H1 (cell line): Measurements from ENCODE around the gene ZNF611. TPM values are rescaled to one million over a fixed set of nuclear protein-coding genes. Genes with fewer than 3 reads are reported as not detected.

Experiments used
- CTCF ChIA-PET: fragments of 300-600 bp; sonication (Branson Sonifier 250); formaldehyde crosslinking; loops from one replicate; lab custom pipeline; 2021; ENCODE audit not compliant: partially characterized antibody; lab: Charles Lee
- POLR2A ChIA-PET: fragments of 300-600 bp; sonication (Branson Sonifier 250); formaldehyde crosslinking; loops from one replicate; lab custom pipeline; 2021; ENCODE audit warnings: inconsistent platforms; ENCODE audit not compliant: partially characterized antibody; lab: Charles Lee
- DNase-seq, 2 experiments: peaks; one replicate each; pipeline versions ENCODE4 v3.0.0 to v3.0.0-alpha.2; 2010 to 2022; ENCODE audit warnings: low spot score in 2 of 2, low read depth in 1 of 2, mixed read lengths in 1 of 2
- FAIRE-seq: peaks from 2 replicates; lab custom pipeline; 2011; peaks lifted over from hg19 to GRCh38; lab: Jason Lieb, UNC
- H2AFZ ChIP-seq: 2 replicates; pipeline ENCODE4 v1.8.1; 2012; ENCODE audit warnings: low read length, inconsistent platforms
- H2AK5ac ChIP-seq: 2 replicates; pipeline ENCODE4 v1.6.1; 2013; ENCODE audit warnings: low read depth, low read length
- H2BK120ac ChIP-seq: replicated peaks from 2 replicates; pipeline ENCODE3; 2013; ENCODE audit warnings: low read depth, low read length, inconsistent platforms
- H2BK12ac ChIP-seq: 2 replicates; pipeline ENCODE4 v1.6.1; 2013; ENCODE audit warnings: low read depth, low read length
- H2BK15ac ChIP-seq: 2 replicates; pipeline ENCODE4 v1.6.1; 2013; ENCODE audit warnings: low read length
- H2BK20ac ChIP-seq: 2 replicates; pipeline ENCODE4 v1.6.1; 2013; ENCODE audit warnings: low read length
- H2BK5ac ChIP-seq: 2 replicates; pipeline ENCODE4 v1.6.1; 2013; ENCODE audit warnings: low read depth, low read length
- H3K14ac ChIP-seq: 2 replicates; pipeline ENCODE4 v1.6.1; 2013; ENCODE audit warnings: inconsistent platforms; ENCODE audit not compliant: insufficient read length
- H3K18ac ChIP-seq: 2 replicates; pipeline ENCODE4 v1.6.1; 2013; ENCODE audit warnings: low read length; ENCODE audit errors: extremely low read depth
- H3K23ac ChIP-seq: 2 replicates; pipeline ENCODE4 v1.6.1; 2013; ENCODE audit warnings: inconsistent platforms; ENCODE audit not compliant: insufficient read length
- H3K23me2 ChIP-seq: 2 replicates; pipeline ENCODE4 v1.6.1; 2013; ENCODE audit warnings: low read depth, low read length
- H3K27ac ChIP-seq: 2 replicates; pipeline ENCODE4 v1.6.1; 2011; ENCODE audit warnings: low read depth, low read length, inconsistent platforms
- H3K27me3 ChIP-seq, 4 experiments: replicated peaks in 1 of 4; 1 replicate in 1 of 4; 2 replicates in 3 of 4; pipeline versions ENCODE4 v1.6.1 to v1.8.1; 2011 to 2013; ENCODE audit warnings: low read length in 3 of 4, mild to moderate bottlenecking in 3 of 4, inconsistent platforms in 2 of 4, mixed read lengths in 2 of 4, moderate library complexity in 1 of 4; ENCODE audit not compliant: control insufficient read depth in 3 of 4, insufficient read depth in 3 of 4; ENCODE audit errors: extremely low read depth in 1 of 4
- H3K36me3 ChIP-seq, 4 experiments: 2 replicates each; pipeline versions ENCODE4 v1.6.1 to v1.8.1; 2011 to 2013; ENCODE audit warnings: mild to moderate bottlenecking in 4 of 4, low read length in 3 of 4, moderate library complexity in 2 of 4, control low read depth in 1 of 4, inconsistent platforms in 1 of 4; ENCODE audit not compliant: insufficient read depth in 4 of 4, control insufficient read depth in 2 of 4
- H3K4ac ChIP-seq: replicated peaks from 2 replicates; pipeline ENCODE3; 2013; ENCODE audit warnings: low read length, low read depth, mixed read lengths, inconsistent platforms; ENCODE audit not compliant: insufficient read length
- H3K4me1 ChIP-seq, 4 experiments: replicated peaks in 1 of 4; 1 replicate in 1 of 4; 2 replicates in 3 of 4; pipeline versions ENCODE4 v1.6.1 to v1.8.1; 2011 to 2013; ENCODE audit warnings: low read length in 3 of 4, inconsistent platforms in 2 of 4, mixed read lengths in 1 of 4; ENCODE audit not compliant: insufficient read depth in 4 of 4, control insufficient read depth in 3 of 4
- H3K4me2 ChIP-seq, 2 experiments: 2 replicates each; pipeline versions ENCODE4 v1.6.1 to v1.8.1; 2011 to 2013; ENCODE audit warnings: low read depth in 2 of 2, low read length in 2 of 2, control low read depth in 1 of 2, inconsistent platforms in 1 of 2, mild to moderate bottlenecking in 1 of 2; ENCODE audit not compliant: insufficient read depth in 1 of 2
- H3K4me3 ChIP-seq, 4 experiments: fragments of 200-600, 300-600 bp in 1 of 4; sonication (generic), shearing (Covaris generic), sonication (Bioruptor Twin) in 1 of 4; 2 replicates each; pipeline versions ENCODE4 v1.5.1 to v1.8.1; 2011 to 2016; ENCODE audit warnings: low read length in 4 of 4, low read depth in 3 of 4, control low read depth in 2 of 4, inconsistent platforms in 2 of 4, mild to moderate bottlenecking in 2 of 4, mixed read lengths in 1 of 4, moderate library complexity in 1 of 4; ENCODE audit not compliant: insufficient read depth in 2 of 4; ENCODE audit errors: extremely low read depth in 1 of 4
- H3K56ac ChIP-seq: replicated peaks from 2 replicates; pipeline ENCODE3; 2013; ENCODE audit warnings: low read depth, mild to moderate bottlenecking, mixed read lengths, low read length, inconsistent platforms; ENCODE audit not compliant: insufficient read length
- H3K79me1 ChIP-seq: 2 replicates; pipeline ENCODE4 v1.6.1; 2013; ENCODE audit warnings: low read depth, low read length, control low read depth
- H3K79me2 ChIP-seq, 2 experiments: 2 replicates each; pipeline versions ENCODE4 v1.6.1 to v1.8.1; 2012 to 2013; ENCODE audit warnings: low read length in 2 of 2, mild to moderate bottlenecking in 2 of 2, inconsistent platforms in 1 of 2; ENCODE audit not compliant: insufficient read depth in 2 of 2, control insufficient read depth in 1 of 2
- H3K9ac ChIP-seq, 4 experiments: replicated peaks in 1 of 4; 1 replicate in 1 of 4; 2 replicates in 3 of 4; pipeline versions ENCODE4 v1.6.1 to v1.8.1; 2011 to 2013; ENCODE audit warnings: low read depth in 3 of 4, low read length in 3 of 4, control low read depth in 2 of 4, mild to moderate bottlenecking in 2 of 4, moderate library complexity in 2 of 4, inconsistent platforms in 1 of 4; ENCODE audit errors: extremely low read depth in 1 of 4
- H3K9me3 ChIP-seq, 2 experiments: 2 replicates each; pipeline versions ENCODE4 v1.6.1 to v1.8.1; 2012 to 2013; ENCODE audit warnings: mild to moderate bottlenecking in 2 of 2, moderate library complexity in 2 of 2, control low read depth in 1 of 2, inconsistent platforms in 1 of 2, low read depth in 1 of 2, low read length in 1 of 2, mixed read lengths in 1 of 2; ENCODE audit not compliant: insufficient read depth in 2 of 2
- H4K20me1 ChIP-seq, 2 experiments: replicated peaks in 1 of 2; 2 replicates each; pipeline versions ENCODE3 to v1.8.1; 2011 to 2013; ENCODE audit warnings: inconsistent platforms in 2 of 2, low read length in 2 of 2, mild to moderate bottlenecking in 1 of 2; ENCODE audit not compliant: insufficient read depth in 2 of 2, control insufficient read depth in 1 of 2
- H4K5ac ChIP-seq: 2 replicates; pipeline ENCODE4 v1.6.1; 2013; ENCODE audit warnings: low read length, low read depth, mixed read lengths, inconsistent platforms; ENCODE audit not compliant: insufficient read length
- H4K8ac ChIP-seq: 2 replicates; pipeline ENCODE4 v1.8.0; 2013; ENCODE audit warnings: mild to moderate bottlenecking, moderate library complexity, low read length, inconsistent platforms; ENCODE audit not compliant: insufficient read depth; ENCODE audit errors: extremely low read depth
- H4K91ac ChIP-seq: replicated peaks from 2 replicates; pipeline ENCODE3; 2013; ENCODE audit warnings: low read length, mixed read lengths, inconsistent platforms; ENCODE audit not compliant: insufficient read length
- E2F6 ChIP-seq: IDR thresholded peaks from 2 replicates; pipeline ENCODE4 v1.6.1; 2012; ENCODE audit warnings: inconsistent platforms
- KDM4A ChIP-seq: IDR thresholded peaks from one replicate; pipeline ENCODE4 v1.7.1; 2012; ENCODE audit warnings: low read depth, mild to moderate bottlenecking, moderate library complexity, low read length, inconsistent platforms; ENCODE audit not compliant: severe bottlenecking
- RBBP5 ChIP-seq: IDR thresholded peaks from 2 replicates; pipeline ENCODE4 v1.7.1; 2012; ENCODE audit warnings: low read depth, mild to moderate bottlenecking, inconsistent platforms, low read length, moderate library complexity, borderline replicate concordance
- WGBS, 2 experiments: shearing (Covaris generic) in 1 of 2; methylation state at CpG; one replicate each; pipeline versions ENCODE4 v1.1.6 to v1.1.7; 2013 to 2015; ENCODE audit warnings: low lambda C conversion rate in 2 of 2, mixed read lengths in 2 of 2, inconsistent platforms in 1 of 2, low coverage in 1 of 2, missing lambda C conversion rate in 1 of 2; ENCODE audit not compliant: insufficient replicate concordance in 2 of 2, insufficient coverage in 1 of 2, insufficient read length in 1 of 2; ENCODE audit errors: extremely low coverage in 1 of 2, missing lambda C conversion rate in 1 of 2; 5-methylcytosine and 5-hydroxymethylcytosine counted together
- polyA plus RNA-seq, 7 experiments: library from polyadenylated mRNA; depleted of rRNA in 3 of 7; stranded (reverse) in 5 of 7; unstranded in 2 of 7; fragments of >200 nt in 5 of 7; fragments of 200-250 nt in 2 of 7; gene quantifications; 1 replicate in 5 of 7; 2 replicates in 1 of 7; 4 replicates in 1 of 7; pipeline versions ENCODE4 v1.2.1 to v1.2.3, GENCODE V29; 2011 to 2013; ENCODE audit warnings: missing spikeins in 2 of 7, mixed read lengths in 2 of 7
- total RNA-seq: library from RNA; stranded (reverse); fragmentation: NEBNext Ultra II Directional; extraction: Animal tissue kit (Norgen Biotek cat#: 25700); gene quantifications from 2 replicates; pipeline ENCODE4 v1.2.1, GENCODE V29; 2021
- TF ChIP-seq, protein P1 (sequence below): IDR thresholded peaks from 2 replicates; pipeline ENCODE4 v1.6.1; 2012; ENCODE audit warnings: inconsistent platforms

ZNF611 gene
- total and polyA plus RNA-seq, 2 of the 8 experiments (the other 6 are each of a cell fraction or from before 2014, with no cell fraction given) = 1.9 to 19.0 TPM

GRCh38 chr19:52689843-52690368, 44.9 kb downstream of the ZNF611 start:
- 0 out of 4 replicates have a peak, but pooled peaks cover 0 to 2% of the 10 kb centered on the region in 2 experiments for H3K9me3 ChIP-seq
- TF ChIP-seq, protein P1, sequence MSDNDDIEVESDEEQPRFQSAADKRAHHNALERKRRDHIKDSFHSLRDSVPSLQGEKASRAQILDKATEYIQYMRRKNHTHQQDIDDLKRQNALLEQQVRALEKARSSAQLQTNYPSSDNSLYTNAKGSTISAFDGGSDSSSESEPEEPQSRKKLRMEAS = peak; percentile 80
- TF ChIP-seq RBBP5 = 0 out of 2 replicates have a peak, but pooled peaks have one; percentile 28
- peak; percentile 67 for TF ChIP-seq KDM4A
- peak; percentile 72 for TF ChIP-seq E2F6

More at GRCh38 chr19:52689843-52690368, 44.9 kb downstream of the ZNF611 start:
- no peaks in the 10 kb centered on the region; a peak in 1 of 4 replicates for H3K79me2 ChIP-seq
- no peaks in the 10 kb centered on the region for H3K79me1 ChIP-seq
- H3K14ac ChIP-seq = no peak overlapping the region
- FAIRE-seq (no peak), DNase-seq (peak in 1 of 2 experiments; percentile 70)
- H2BK120ac ChIP-seq = no peak overlapping the region
- H3K23ac ChIP-seq = no peak overlapping the region
- H4K20me1 ChIP-seq = no peaks in the 10 kb centered on the region
- H3K4ac ChIP-seq = no peak overlapping the region
- H2BK5ac ChIP-seq = no peak overlapping the region
- H2AFZ ChIP-seq = peak overlapping the region; percentile 57; the same call in 1 of the 2 replicates
- H3K27me3 ChIP-seq = peaks cover 0 to 6% (median 1%) of the 10 kb centered on the region in 4 experiments; a peak in 3 of 7 replicates
- peak overlapping the region; percentile 73 for H3K56ac ChIP-seq
- H3K4me2 ChIP-seq = peak overlapping the region; percentile 70 to 94
- peak overlapping the region; percentile 81 for H4K91ac ChIP-seq
- H4K8ac ChIP-seq = no peak overlapping the region; the same call in 1 of the 2 replicates
- H3K18ac ChIP-seq = peak overlapping the region; percentile 96
- CTCF ChIA-PET = no interaction called here
- H2BK12ac ChIP-seq = no peak overlapping the region
- peak overlapping the region; percentile 78 for H4K5ac ChIP-seq
- H3K27ac ChIP-seq = no peak overlapping the region
- 0 out of 2 replicates have a peak overlapping the region, but pooled peaks have one; percentile 88 for H2BK15ac ChIP-seq
- no peaks in the 10 kb centered on the region; a peak in 2 of 7 replicates for H3K4me1 ChIP-seq
- no peak overlapping the region for H2BK20ac ChIP-seq
- H3K36me3 ChIP-seq = no peaks in the 10 kb centered on the region
- POLR2A ChIA-PET = interaction anchor here (0.6 kb wide), 1 partner anchor 26 kb away, joined by 3 read pairs; no protein-coding TSS in a partner anchor
- H3K23me2 ChIP-seq = peaks cover 11% of the 10 kb centered on the region
- H3K4me3 ChIP-seq = peak overlapping the region; percentile 68 to 92 (median 70)
- no peak overlapping the region for H2AK5ac ChIP-seq
- peak overlapping the region in 3 of 4 experiments; percentile 9 to 74 (median 34); a peak in 4 of 7 replicates for H3K9ac ChIP-seq
- 2% methylated on average over 17 of the region's 32 CpGs; no CpG with 5 or more reads in 1 of the 2 experiments for WGBS, 2 experiments
